Ammon's horn (tissue), 1 donor: ENCODE measurements around the gene INHBC.
A peak's percentile ranks its signal among the peaks of the same experiment; 100 is the strongest.

Experiments
- DNase-seq: peaks from one replicate; pipeline ENCODE4 v3.0.0-alpha.2; 2016; ENCODE audit warnings: low spot score

Gene INHBC

DNA sequence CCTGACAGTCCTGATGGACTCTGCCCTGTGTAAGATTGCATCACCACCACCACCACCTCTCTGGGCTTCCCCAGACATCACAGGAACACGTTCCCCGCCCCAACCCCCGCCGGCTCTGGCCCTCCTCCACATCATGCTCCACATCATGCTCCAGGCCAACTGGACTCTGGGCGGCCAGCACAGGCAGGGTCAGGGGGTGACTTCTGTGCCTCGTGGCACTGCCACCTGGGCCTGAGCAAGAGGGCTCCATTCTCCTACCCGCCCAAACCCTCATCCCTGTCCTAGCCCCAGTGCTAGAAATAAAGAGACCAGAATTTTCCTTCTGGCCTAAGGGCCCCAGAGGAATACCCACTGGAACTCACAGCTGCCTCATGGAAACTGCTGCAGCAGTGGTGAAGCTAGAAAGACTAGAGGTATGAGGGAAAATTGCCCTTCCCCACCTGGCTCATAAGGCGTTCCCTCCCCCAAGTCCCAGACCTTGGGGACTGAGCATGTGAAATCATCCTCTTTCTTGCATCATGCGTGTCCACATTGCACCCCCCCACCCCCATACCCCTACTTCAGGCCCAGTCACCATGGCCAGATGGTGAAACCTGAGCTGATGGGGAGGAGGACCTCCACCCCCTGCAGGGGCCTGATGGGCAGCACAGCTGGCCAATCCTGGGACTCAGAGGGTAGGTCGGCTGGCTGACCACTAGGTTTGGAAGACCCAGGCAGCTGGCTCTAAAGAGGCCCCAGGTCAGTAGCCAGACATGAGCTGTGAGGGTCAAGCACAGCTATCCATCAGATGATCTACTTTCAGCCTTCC lies 20.2 kb downstream of the INHBC start, which contains the start of gene INHBE:
INHBE (plus strand) TSS at position 742 of the 808 bp plus-strand sequence. CDS start 230 bp downstream, outside the sequence.
- no peak for DNase-seq

DNA sequence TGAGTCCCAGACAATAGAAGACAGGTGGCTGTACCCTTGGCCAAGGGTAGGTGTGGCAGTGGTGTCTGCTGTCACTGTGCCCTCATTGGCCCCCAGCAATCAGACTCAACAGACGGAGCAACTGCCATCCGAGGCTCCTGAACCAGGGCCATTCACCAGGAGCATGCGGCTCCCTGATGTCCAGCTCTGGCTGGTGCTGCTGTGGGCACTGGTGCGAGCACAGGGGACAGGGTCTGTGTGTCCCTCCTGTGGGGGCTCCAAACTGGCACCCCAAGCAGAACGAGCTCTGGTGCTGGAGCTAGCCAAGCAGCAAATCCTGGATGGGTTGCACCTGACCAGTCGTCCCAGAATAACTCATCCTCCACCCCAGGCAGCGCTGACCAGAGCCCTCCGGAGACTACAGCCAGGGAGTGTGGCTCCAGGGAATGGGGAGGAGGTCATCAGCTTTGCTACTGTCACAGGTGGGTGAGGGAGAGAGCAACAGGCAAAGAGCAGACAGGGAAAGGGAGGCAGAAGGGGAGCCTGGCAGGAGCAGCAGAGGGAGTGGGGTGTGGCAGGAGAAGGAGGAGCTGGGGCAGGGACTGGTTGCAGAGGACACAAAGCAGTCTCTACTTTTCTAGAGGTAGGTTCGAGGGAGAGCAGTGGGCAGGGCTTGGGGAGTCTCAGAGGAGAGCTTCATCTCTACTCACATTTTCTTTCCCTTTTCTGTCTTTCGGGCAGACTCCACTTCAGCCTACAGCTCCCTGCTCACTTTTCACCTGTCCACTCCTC lies 21.0 kb downstream of the INHBC start:
- no peak for DNase-seq

DNA sequence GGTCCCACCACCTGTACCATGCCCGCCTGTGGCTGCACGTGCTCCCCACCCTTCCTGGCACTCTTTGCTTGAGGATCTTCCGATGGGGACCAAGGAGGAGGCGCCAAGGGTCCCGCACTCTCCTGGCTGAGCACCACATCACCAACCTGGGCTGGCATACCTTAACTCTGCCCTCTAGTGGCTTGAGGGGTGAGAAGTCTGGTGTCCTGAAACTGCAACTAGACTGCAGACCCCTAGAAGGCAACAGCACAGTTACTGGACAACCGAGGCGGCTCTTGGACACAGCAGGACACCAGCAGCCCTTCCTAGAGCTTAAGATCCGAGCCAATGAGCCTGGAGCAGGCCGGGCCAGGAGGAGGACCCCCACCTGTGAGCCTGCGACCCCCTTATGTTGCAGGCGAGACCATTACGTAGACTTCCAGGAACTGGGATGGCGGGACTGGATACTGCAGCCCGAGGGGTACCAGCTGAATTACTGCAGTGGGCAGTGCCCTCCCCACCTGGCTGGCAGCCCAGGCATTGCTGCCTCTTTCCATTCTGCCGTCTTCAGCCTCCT lies 21.6 kb downstream of the INHBC start:
- DNase-seq, result no peak

DNA sequence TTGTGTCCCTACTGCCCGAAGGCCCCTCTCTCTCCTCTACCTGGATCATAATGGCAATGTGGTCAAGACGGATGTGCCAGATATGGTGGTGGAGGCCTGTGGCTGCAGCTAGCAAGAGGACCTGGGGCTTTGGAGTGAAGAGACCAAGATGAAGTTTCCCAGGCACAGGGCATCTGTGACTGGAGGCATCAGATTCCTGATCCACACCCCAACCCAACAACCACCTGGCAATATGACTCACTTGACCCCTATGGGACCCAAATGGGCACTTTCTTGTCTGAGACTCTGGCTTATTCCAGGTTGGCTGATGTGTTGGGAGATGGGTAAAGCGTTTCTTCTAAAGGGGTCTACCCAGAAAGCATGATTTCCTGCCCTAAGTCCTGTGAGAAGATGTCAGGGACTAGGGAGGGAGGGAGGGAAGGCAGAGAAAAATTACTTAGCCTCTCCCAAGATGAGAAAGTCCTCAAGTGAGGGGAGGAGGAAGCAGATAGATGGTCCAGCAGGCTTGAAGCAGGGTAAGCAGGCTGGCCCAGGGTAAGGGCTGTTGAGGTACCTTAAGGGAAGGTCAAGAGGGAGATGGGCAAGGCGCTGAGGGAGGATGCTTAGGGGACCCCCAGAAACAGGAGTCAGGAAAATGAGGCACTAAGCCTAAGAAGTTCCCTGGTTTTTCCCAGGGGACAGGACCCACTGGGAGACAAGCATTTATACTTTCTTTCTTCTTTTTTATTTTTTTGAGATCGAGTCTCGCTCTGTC lies 22.3 kb downstream of the INHBC start:
- DNase-seq, result no peak

DNA sequence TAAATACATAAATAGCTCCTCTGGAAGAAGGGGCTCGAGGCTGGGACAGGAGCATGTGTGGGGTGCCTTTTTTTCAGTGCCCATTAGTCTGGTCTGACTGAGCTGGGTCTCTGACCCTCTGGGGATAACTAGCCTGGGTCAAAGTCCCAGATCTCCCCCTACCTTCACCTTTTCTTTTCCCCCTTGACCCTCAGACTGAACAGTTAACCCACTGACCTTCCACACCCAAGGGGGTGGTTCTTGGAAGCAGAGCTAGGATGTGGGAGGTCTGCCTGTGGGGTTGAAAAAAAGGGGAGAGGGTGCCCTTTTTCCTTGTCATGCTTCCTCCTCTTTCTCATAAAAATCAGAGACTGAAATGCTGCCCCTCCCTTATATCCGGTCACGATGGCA lies 24.1 kb downstream of the INHBC start:
- DNase-seq, result no peak

DNA sequence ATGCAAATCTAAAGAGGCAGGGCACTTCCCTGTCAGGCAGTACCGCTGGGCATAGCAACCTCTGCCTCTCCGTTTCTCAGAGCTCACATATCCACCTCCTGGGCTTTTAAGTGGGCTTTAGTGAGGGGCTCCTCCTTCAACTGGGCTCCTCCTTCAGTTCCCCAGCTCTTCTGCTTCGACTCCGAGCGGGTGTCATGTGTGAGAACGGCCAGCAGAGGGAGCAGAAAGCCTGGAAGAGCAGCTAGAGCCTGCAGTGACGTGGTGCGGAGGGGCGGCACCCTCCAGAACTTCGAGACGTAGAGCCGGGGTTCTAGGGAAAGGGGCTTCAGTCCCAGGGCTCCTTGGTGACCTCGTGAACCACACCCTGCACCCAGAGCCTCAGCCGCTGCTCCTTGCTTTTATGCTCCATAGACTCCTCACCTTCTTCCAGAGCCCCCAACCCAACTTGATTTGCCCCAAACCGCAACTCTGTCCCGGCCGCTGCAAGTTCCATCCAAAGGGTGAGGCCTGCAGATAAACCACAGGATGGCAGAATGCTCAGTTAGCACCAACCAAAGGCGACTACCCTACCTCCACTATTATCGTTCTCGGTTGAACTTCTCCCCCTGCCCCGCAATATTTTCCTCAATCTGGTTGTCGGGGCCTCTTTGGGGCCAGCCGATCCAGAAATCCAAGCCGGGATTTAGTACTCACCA lies 24.6 kb downstream of the INHBC start:
- DNase-seq, result peak; percentile 98

DNA sequence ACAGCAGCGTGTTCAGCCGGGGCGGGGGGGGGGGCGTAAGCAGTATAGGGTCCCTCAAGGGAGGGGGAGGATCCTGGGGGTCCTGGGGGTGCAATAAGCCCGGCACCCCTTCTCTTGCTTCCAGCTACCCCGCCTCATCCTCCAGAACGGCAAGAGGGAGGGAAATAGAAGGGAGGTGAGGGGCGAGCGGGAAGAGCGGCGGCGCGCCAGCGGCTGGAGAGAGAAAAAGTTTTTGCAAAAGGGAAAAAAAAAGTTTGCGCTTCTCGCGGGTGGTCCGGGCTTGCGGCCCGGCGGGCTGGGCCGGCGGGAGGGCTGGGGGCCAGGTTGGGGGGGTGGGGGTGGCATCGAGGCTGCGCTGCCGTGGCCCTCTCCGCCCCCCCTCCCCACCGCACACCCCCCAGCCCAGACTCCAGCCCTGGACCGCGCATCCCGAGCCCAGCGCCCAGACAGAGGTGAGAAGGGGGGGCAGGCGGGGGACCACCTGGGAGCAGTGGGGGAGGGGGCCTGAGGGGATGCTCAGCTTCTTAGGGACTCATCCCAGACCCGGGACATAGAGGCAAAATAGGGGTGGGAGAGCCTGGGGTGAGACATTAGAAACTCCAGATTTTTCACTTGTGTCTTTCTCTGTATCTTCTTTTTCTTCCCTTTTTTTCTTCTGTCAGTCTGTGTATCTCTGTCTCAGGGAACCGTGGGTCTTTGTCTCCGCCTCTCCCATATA lies 25.3 kb downstream of the INHBC start, which contains the start of gene GLI1:
GLI1 (plus strand) TSS at position 36 of the 718 bp plus-strand sequence. CDS start 3,907 bp downstream, outside the sequence.
- DNase-seq, result no peak

DNA sequence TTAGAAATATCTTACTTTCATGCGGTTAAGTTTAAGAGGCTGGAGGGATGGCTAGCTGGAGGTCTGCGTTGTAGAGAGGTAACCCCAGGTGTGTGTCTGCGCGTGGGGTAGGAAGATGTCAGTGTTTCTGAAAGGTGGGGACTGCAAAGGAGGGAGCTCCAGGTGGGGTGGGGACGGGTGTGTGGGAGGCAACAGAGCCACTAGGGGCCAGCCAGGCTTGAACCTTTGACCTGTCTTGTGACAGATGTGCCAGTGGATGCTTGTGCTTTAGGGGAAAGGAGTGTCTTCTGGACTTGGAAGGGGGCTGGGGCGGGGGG lies 25.8 kb downstream of the INHBC start:
- no peak for DNase-seq

DNA sequence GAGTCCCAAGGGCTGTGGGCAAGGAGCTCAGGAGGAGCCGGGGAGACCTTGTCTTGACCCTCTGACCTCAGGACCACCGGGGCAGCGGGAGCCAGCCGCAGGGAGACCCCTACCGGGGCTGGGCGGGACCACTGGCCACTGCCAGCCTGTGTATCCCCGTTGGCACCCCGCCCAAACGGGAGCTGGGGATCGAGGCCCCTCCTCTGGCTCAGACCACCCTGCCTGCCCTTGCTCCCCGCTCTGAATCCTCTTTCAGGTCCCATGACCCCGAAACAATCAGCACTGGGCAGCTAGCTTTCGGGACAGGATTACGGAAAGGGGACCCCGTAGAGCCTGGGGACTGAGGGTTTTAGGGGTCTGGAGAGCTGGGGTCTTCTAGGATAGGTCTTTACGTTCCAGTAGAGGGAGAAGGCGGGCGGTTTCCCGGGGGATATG lies 26.3 kb downstream of the INHBC start:
- DNase-seq, result no peak

DNA sequence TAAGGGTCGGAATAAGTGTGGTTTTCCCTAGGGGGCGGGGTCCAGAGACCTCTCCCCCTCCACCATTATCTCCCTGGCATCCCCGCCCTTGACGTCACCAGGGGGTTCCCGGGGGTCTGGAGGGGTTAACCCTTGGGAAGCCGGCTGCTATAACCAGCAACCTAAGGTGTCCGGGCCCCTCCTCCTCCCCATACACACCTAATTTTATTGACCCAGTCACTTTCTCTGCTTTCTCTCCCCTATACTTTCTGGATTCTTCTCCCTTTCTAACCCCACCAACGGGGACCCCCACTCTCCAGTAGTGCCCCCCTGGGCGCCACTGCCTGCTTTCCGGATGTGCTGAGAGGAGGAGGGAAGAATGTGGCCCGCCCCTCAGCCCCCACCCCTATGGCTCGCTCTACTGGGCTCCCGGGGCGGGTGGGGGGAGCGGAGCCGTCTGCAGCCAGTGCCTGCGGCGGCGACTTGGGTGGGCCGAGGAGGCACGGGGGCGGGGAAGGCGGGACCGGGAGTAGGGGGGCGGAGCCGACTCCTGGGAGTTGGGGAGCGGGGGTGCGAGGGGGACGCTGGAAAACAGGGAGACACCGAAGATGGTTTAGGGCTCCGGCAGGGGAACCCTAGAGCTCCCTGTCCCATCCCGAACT lies 26.8 kb downstream of the INHBC start:
- no peak for DNase-seq

DNA sequence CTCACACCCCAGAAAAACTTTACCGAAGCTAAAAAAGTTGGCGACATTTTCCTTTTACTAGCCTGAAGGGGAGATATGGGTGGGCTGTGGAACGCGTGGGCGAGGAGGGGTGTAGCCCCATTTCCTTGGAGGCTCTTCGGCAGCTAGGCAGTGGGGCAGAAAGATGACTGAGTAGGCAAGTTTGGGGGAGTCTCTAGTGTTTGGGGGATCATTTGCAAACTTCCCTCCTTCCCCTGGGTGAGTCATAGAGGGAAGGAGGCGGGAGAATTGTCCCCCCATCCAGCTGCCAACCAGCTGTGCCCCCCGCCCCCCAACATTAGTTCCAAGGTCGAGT lies 27.3 kb downstream of the INHBC start:
- no peak for DNase-seq

DNA sequence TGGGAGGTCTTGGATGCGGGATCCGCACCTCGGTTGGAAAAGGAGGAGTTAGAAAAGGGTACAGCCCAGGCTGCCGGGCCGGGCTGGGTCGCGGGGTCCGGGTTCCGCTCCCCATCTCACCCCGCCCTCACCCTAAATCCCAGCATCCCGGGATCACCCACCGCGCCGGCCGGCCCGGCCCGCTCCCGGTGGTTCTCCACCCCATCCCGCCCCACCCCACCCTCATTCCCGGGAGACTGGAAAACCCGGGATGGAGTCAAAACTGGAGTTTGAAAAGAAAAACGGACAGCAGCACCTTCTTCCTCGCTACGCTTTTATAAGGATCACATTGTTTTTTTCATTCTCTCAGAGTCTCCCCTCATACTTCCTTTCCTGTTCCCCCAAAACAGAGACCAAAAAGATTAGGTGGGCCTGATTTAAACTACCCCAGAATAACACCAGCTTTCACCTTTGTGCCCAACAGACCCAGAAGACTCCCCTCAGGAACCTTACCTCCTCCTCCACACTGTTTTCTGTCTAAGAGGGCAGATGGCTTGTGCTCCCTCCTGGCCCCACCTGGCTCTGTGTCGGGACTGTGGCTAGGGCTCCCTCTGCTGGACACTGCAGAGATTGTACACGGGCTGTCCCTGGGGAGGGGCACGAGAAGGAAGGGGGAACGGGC lies 27.8 kb downstream of the INHBC start:
- DNase-seq, result peak; percentile 86

DNA sequence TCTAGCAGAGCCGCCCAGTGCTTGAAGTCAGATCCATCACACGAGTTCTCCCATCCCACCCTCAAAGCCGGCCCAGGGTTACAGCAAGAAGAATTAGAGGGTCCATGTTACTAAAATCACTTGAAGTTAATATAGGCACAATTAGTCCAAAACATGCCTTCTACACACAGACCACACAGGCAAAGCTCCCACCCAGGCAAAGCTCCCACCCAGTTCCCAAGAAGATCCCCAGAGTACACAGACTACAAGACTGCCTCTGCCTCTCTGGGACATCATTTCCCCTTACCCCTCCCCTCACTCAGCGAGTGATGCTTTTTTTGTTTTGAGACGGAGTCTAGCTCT lies 28.3 kb downstream of the INHBC start:
- DNase-seq, result no peak

DNA sequence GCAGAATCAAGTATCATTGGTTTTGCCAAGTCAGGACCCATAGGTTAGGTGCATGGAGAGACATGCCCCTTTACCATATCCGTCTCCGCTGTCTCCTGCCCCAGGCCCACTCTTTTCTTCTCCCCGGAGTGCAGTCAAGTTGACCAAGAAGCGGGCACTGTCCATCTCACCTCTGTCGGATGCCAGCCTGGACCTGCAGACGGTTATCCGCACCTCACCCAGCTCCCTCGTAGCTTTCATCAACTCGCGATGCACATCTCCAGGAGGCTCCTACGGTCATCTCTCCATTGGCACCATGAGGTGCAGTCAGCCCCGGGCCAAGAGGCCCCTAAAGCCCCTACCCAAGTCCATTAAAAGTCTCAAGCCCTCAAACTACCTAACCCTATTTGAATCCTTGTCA lies 30.0 kb downstream of the INHBC start:
- no peak for DNase-seq

DNA sequence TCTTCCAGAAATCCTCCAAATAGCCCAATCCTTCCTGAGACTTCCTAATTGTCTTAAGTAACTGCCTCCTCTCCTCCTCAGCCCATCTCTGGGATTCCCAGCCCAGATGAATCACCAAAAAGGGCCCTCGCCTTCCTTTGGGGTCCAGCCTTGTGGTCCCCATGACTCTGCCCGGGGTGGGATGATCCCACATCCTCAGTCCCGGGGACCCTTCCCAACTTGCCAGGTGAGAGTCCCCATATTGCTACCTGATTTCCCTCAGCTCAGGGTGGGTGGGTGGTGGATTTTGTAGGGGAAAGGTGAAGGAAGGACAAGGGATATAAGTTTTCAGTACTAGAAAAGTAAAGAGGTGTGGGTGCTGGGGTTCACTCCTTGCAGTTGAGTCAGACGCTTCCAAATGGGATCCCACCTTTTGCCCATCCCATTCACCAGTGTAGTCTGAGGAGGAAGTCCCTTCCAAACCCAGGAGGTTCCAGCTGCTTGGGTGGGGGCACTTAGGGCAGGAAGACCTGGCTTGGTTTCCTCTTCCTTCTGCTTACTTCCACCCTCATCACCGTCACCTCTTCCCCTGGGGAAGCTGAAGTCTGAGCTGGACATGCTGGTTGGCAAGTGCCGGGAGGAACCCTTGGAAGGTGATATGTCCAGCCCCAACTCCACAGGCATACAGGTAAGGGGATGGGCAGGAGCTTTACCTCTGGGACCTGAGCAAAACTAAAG lies 30.6 kb downstream of the INHBC start:
- DNase-seq, result no peak

DNA sequence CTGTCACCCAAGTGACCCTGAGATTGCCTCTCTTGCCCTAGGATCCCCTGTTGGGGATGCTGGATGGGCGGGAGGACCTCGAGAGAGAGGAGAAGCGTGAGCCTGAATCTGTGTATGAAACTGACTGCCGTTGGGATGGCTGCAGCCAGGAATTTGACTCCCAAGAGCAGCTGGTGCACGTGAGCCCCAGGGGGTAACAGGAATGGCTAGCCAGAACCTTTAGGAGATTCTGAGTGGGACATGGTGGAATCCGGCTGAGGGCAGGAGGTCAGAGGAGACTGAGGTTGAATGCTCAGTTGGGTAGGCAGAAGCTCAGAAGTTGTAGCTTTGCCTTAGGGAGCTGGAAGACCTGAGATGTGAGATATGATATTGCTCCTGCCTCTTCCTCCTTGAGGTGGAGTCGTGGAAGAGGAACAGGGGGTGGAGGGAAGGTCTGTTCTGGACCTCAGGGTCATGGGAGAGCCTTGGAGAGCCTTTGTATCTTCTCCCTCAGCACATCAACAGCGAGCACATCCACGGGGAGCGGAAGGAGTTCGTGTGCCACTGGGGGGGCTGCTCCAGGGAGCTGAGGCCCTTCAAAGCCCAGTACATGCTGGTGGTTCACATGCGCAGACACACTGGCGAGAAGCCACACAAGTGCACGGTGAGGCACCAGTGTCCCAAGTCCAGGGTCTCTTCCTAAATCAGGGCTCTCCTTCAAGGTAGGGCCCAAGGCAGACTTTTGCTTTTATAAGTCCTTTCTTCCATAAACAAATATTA lies 31.3 kb downstream of the INHBC start:
- no peak for DNase-seq

DNA sequence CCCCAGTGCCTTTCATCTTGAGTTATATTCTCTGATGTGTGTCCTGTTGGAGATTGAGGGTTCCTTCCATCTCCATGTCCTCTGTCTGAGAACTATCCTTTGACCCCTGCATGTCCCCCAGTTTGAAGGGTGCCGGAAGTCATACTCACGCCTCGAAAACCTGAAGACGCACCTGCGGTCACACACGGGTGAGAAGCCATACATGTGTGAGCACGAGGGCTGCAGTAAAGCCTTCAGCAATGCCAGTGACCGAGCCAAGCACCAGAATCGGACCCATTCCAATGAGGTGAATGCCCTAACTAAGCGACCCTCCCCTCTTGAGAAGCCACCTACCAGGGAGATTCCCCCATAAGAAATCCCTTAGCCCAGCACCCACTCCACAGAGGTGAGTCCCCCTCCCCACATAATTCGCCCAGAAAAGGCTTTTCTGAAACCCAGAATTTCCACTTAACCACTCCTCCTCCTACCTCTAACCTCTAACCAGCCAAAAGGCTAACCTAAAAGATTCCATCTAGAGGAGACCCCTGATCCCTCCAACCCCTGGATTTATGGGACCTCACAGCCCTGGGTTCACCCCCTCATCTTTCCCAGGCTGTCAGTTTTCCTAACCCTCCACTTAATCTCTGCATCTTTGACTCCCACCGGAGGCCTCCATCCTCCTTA lies 32.8 kb downstream of the INHBC start:
- no peak for DNase-seq

DNA sequence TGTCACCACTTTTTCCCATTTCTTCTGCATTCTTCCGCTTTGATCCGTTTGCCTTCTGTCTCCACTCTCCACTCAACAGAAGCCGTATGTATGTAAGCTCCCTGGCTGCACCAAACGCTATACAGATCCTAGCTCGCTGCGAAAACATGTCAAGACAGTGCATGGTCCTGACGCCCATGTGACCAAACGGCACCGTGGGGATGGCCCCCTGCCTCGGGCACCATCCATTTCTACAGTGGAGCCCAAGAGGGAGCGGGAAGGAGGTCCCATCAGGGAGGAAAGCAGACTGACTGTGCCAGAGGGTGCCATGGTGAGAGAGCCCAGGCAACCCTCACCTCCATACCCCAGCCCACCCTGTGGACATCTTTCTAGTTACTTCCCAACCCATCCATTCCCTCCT lies 33.3 kb downstream of the INHBC start:
- no peak for DNase-seq
